Medulla oblongata (tissue), 1 donor: ENCODE data around the gene ATG2B.

Experiments used
- DNase-seq: peaks from one replicate; pipeline ENCODE4 v3.0.0-alpha.2; 2015; ENCODE audit errors: extremely low spot score

Gene ATG2B

GRCh38 chr14:96362965-96363750, at the start of gene ATG2B, which contains the start of gene GSKIP:
Gene ATG2B, minus strand, starts transcription at chr14:96363341. Its CDS starts 365 bp downstream, at chr14:96362976.
Gene GSKIP, plus strand, starts transcription at chr14:96363526. Its CDS starts 18,722 bp downstream, at chr14:96382248.
- peak; percentile 97 for DNase-seq

GRCh38 chr14:96410119-96410518, 47.0 kb upstream of the ATG2B start:
- DNase-seq, result no peak

GRCh38 chr14:96409701-96410100, 46.6 kb upstream of the ATG2B start:
- no peak for DNase-seq

- DNase-seq, result no peak
These were observed 45.5 kb upstream of the ATG2B start for GRCh38 chr14:96408608-96409007.

- no peak for DNase-seq
These were observed 44.9 kb upstream of the ATG2B start for GRCh38 chr14:96407935-96408570.

- no peak for DNase-seq
These were observed 42.5 kb upstream of the ATG2B start for GRCh38 chr14:96405677-96406076.

- DNase-seq, result no peak
These were observed 40.3 kb upstream of the ATG2B start for GRCh38 chr14:96403409-96403808.

- peak; percentile 90 for DNase-seq
These were observed 37.4 kb upstream of the ATG2B start for GRCh38 chr14:96400495-96400894.

- DNase-seq, result no peak
These were observed 36.3 kb upstream of the ATG2B start for GRCh38 chr14:96399405-96399804.

GRCh38 chr14:96398921-96399320, 35.8 kb upstream of the ATG2B start:
- DNase-seq, result no peak

- DNase-seq, result no peak
These were observed 35.3 kb upstream of the ATG2B start for GRCh38 chr14:96398432-96398831.

- no peak for DNase-seq
These were observed 31.1 kb upstream of the ATG2B start for GRCh38 chr14:96394047-96394815.

GRCh38 chr14:96393071-96393691, 30.0 kb upstream of the ATG2B start:
- no peak for DNase-seq

GRCh38 chr14:96391293-96392118, 28.4 kb upstream of the ATG2B start:
- DNase-seq, result peak; percentile 91

GRCh38 chr14:96390965-96391292, 27.8 kb upstream of the ATG2B start:
- peak; percentile 12 for DNase-seq

- no peak for DNase-seq
These were observed 22.2 kb upstream of the ATG2B start for GRCh38 chr14:96385385-96385784.

GRCh38 chr14:96384740-96385139, 21.6 kb upstream of the ATG2B start:
- DNase-seq, result no peak

GRCh38 chr14:96384053-96384452, 20.9 kb upstream of the ATG2B start:
- DNase-seq, result no peak

GRCh38 chr14:96383445-96383844, 20.3 kb upstream of the ATG2B start:
- DNase-seq, result no peak

- DNase-seq, result no peak
These were observed 17.6 kb upstream of the ATG2B start for GRCh38 chr14:96380735-96381134.

- DNase-seq, result no peak
These were observed 13.0 kb upstream of the ATG2B start for GRCh38 chr14:96376093-96376492.
